ENCODE results near the gene ANO4. TPM values are rescaled to one million over a fixed set of nuclear protein-coding genes. Genes with fewer than 3 reads are reported as not detected.

ANO4 gene
- total and polyA plus RNA-seq, 5 donors from 2014 or later = not detected

GRCh38 chr12:100972121-100972520, 177.5 kb downstream of the ANO4 start:
- Mint-ChIP-seq H3K27me3 (no peaks in the 10 kb centered on the region), H3K4me3 (no peak overlapping the region), H3K27ac (no peak overlapping the region), H3K36me3 (no peaks in the 10 kb centered on the region), H3K4me1 (no peaks in the 10 kb centered on the region), H3K9me3 (peaks cover 0 to 1% (median 0%) of the 10 kb centered on the region in 7 donors)
- ATAC-seq (ENCODE audit: low read depth in 2 of 2) (no peak), DNase-seq (no peak)
- Histone ChIP-seq H3K27ac (ENCODE audit: insufficient read depth, low read length, poor library complexity, severe bottlenecking) (no peak overlapping the region), H3K36me3 (ENCODE audit: control insufficient read depth, insufficient read depth, low read length) (no peaks in the 10 kb centered on the region), H3K9me3 (ENCODE audit: control insufficient read depth in 2 of 2, low read length in 2 of 2) (no peaks in the 10 kb centered on the region), H3K27me3 (ENCODE audit: control insufficient read depth, insufficient read depth, low read length) (no peaks in the 10 kb centered on the region), H3K4me3 (ENCODE audit: low read depth, low read length) (no peak overlapping the region), H3K4me1 (ENCODE audit: control insufficient read depth, insufficient read depth, low read length, poor library complexity, severe bottlenecking) (no peaks in the 10 kb centered on the region)

GRCh38 chr12:100974341-100974740, 179.8 kb downstream of the ANO4 start:
- no peaks in the 10 kb centered on the region for H3K36me3 Mint-ChIP-seq
- DNase-seq (no peak), ATAC-seq (ENCODE audit: low read depth in 2 of 2) (no peak)
- peaks cover 0 to 6% (median 0%) of the 10 kb centered on the region in 7 donors for H3K9me3 Mint-ChIP-seq
- no peaks in the 10 kb centered on the region for H3K27me3 ChIP-seq (ENCODE audit: control insufficient read depth, insufficient read depth, low read length)
- H3K4me3 Mint-ChIP-seq = no peak overlapping the region
- H3K4me3 ChIP-seq (ENCODE audit: low read depth, low read length) = no peak overlapping the region
- no peaks in the 10 kb centered on the region for H3K27me3 Mint-ChIP-seq
- H3K36me3 ChIP-seq (ENCODE audit: control insufficient read depth, insufficient read depth, low read length) = no peaks in the 10 kb centered on the region
- H3K4me1 ChIP-seq (ENCODE audit: control insufficient read depth, insufficient read depth, low read length, poor library complexity, severe bottlenecking) = no peaks in the 10 kb centered on the region
- no peak overlapping the region for H3K27ac ChIP-seq (ENCODE audit: insufficient read depth, low read length, poor library complexity, severe bottlenecking)
- H3K9me3 ChIP-seq (ENCODE audit: control insufficient read depth in 2 of 2, low read length in 2 of 2) = no peaks in the 10 kb centered on the region
- H3K4me1 Mint-ChIP-seq = no peaks in the 10 kb centered on the region
- H3K27ac Mint-ChIP-seq = no peak overlapping the region

GRCh38 chr12:100974747-100975146, 180.2 kb downstream of the ANO4 start:
- DNase-seq = no peak
- Mint-ChIP-seq H3K27me3 (no peaks in the 10 kb centered on the region), H3K36me3 (no peaks in the 10 kb centered on the region), H3K4me1 (no peaks in the 10 kb centered on the region), H3K27ac (no peak overlapping the region), H3K4me3 (no peak overlapping the region), H3K9me3 (peaks cover 0 to 6% (median 0%) of the 10 kb centered on the region in 7 donors)
- Histone ChIP-seq H3K4me3 (ENCODE audit: low read depth, low read length) (no peak overlapping the region), H3K36me3 (ENCODE audit: control insufficient read depth, insufficient read depth, low read length) (no peaks in the 10 kb centered on the region), H3K4me1 (ENCODE audit: control insufficient read depth, insufficient read depth, low read length, poor library complexity, severe bottlenecking) (no peaks in the 10 kb centered on the region), H3K27ac (ENCODE audit: insufficient read depth, low read length, poor library complexity, severe bottlenecking) (no peak overlapping the region), H3K9me3 (ENCODE audit: control insufficient read depth in 2 of 2, low read length in 2 of 2) (no peaks in the 10 kb centered on the region), H3K27me3 (ENCODE audit: control insufficient read depth, insufficient read depth, low read length) (no peaks in the 10 kb centered on the region)
- no peak for ATAC-seq (ENCODE audit: low read depth in 2 of 2)

DNA sequence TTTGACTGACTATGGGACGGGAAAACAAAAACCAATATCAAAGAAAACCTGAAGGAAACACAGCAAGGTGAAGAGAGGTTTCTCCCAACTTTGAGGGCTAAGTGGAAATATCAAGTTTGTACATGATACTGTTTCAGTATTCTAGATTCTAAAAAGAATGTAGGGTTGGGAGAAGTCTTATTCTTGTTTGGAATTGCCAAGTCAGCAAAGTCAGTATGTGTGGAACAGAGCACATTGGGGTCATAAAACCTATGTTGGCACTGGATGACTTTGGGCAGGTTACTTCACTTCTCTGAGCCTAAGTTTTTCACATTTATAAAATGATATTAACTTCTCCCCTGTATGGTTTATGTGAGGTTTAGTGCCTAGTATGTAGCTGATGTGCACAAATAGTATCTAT, 182.2 kb downstream of the ANO4 start:
- H3K36me3 ChIP-seq (ENCODE audit: control insufficient read depth, insufficient read depth, low read length) = no peaks in the 10 kb centered on the region
- H3K27me3 ChIP-seq (ENCODE audit: control insufficient read depth, insufficient read depth, low read length) = no peaks in the 10 kb centered on the region
- ATAC-seq (ENCODE audit: low read depth in 2 of 2) = no peak
- no peak overlapping the region for H3K4me3 ChIP-seq (ENCODE audit: low read depth, low read length)
- Mint-ChIP-seq H3K4me3 (no peak overlapping the region), H3K9me3 (peaks cover 0 to 6% (median 1%) of the 10 kb centered on the region in 7 donors), H3K27me3 (no peaks in the 10 kb centered on the region), H3K27ac (no peak overlapping the region), H3K4me1 (no peaks in the 10 kb centered on the region), H3K36me3 (no peaks in the 10 kb centered on the region)
- no peak overlapping the region for H3K27ac ChIP-seq (ENCODE audit: insufficient read depth, low read length, poor library complexity, severe bottlenecking)
- H3K4me1 ChIP-seq (ENCODE audit: control insufficient read depth, insufficient read depth, low read length, poor library complexity, severe bottlenecking) = no peaks in the 10 kb centered on the region
- DNase-seq = no peak
- no peaks in the 10 kb centered on the region for H3K9me3 ChIP-seq (ENCODE audit: control insufficient read depth in 2 of 2, low read length in 2 of 2)

DNA sequence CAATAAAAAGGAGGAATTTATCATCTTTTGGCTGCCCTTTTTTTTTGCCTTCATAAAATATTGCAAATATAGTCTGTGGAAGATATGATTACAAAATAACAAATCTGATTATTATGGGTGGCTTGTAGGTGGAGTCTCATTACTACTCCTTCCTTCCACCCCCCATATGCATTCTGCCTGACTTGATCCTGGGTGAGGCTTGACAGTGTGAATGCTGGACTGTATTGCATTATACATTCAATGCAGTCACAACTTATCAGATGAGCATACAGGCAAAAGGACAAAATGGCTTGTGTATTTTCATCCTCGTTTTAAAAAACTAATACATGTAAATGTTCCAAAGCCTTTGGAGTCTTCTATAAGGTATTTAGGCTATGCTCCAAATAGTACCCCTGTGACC, 186.3 kb downstream of the ANO4 start:
- Histone ChIP-seq H3K27ac (ENCODE audit: insufficient read depth, low read length, poor library complexity, severe bottlenecking) (no peak overlapping the region), H3K27me3 (ENCODE audit: control insufficient read depth, insufficient read depth, low read length) (no peaks in the 10 kb centered on the region), H3K4me1 (ENCODE audit: control insufficient read depth, insufficient read depth, low read length, poor library complexity, severe bottlenecking) (no peaks in the 10 kb centered on the region), H3K36me3 (ENCODE audit: control insufficient read depth, insufficient read depth, low read length) (no peaks in the 10 kb centered on the region), H3K9me3 (ENCODE audit: control insufficient read depth in 2 of 2, low read length in 2 of 2) (no peaks in the 10 kb centered on the region), H3K4me3 (ENCODE audit: low read depth, low read length) (no peak overlapping the region)
- Mint-ChIP-seq H3K4me3 (no peak overlapping the region), H3K4me1 (no peaks in the 10 kb centered on the region), H3K9me3 (peaks cover 0 to 6% (median 1%) of the 10 kb centered on the region in 7 donors), H3K27ac (no peak overlapping the region), H3K36me3 (no peaks in the 10 kb centered on the region), H3K27me3 (no peaks in the 10 kb centered on the region)
- DNase-seq (no peak), ATAC-seq (ENCODE audit: low read depth in 2 of 2) (no peak)

GRCh38 chr12:100982511-100983183, 188.1 kb downstream of the ANO4 start:
- no peak overlapping the region for H3K27ac ChIP-seq (ENCODE audit: insufficient read depth, low read length, poor library complexity, severe bottlenecking)
- no peaks in the 10 kb centered on the region for H3K4me1 Mint-ChIP-seq
- H3K9me3 ChIP-seq (ENCODE audit: control insufficient read depth in 2 of 2, low read length in 2 of 2) = no peaks in the 10 kb centered on the region
- H3K36me3 ChIP-seq (ENCODE audit: control insufficient read depth, insufficient read depth, low read length) = no peaks in the 10 kb centered on the region
- DNase-seq = no peak
- no peak overlapping the region for H3K4me3 ChIP-seq (ENCODE audit: low read depth, low read length)
- ATAC-seq (ENCODE audit: low read depth in 2 of 2) = no peak
- H3K4me1 ChIP-seq (ENCODE audit: control insufficient read depth, insufficient read depth, low read length, poor library complexity, severe bottlenecking) = no peaks in the 10 kb centered on the region
- H3K27me3 Mint-ChIP-seq = no peaks in the 10 kb centered on the region
- peaks cover 0 to 4% (median 1%) of the 10 kb centered on the region in 7 donors for H3K9me3 Mint-ChIP-seq
- H3K27ac Mint-ChIP-seq = no peak overlapping the region
- H3K36me3 Mint-ChIP-seq = no peaks in the 10 kb centered on the region
- H3K4me3 Mint-ChIP-seq = no peak overlapping the region
- H3K27me3 ChIP-seq (ENCODE audit: control insufficient read depth, insufficient read depth, low read length) = no peaks in the 10 kb centered on the region

DNA sequence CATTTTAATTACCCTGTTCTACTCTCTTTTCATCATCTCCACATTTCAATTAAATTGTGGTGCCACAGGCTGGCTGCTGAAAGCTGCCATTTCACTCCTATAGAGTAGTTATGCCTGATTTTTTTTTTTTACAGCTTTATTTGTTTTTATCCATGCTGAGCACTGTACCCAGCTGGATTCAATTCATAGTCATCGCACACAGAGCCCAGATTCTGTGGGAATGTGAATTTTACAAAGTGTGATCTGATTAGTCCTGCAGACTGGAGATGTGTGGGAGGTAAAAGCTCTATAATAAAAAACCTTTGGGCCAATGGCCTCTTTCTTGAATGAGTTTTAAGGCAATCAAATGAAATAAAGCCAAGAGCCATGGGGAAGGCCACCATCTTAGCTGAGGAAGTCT, 190.2 kb downstream of the ANO4 start:
- Histone ChIP-seq H3K36me3 (ENCODE audit: control insufficient read depth, insufficient read depth, low read length) (no peaks in the 10 kb centered on the region), H3K27ac (ENCODE audit: insufficient read depth, low read length, poor library complexity, severe bottlenecking) (no peak overlapping the region), H3K9me3 (ENCODE audit: control insufficient read depth in 2 of 2, low read length in 2 of 2) (no peaks in the 10 kb centered on the region), H3K4me3 (ENCODE audit: low read depth, low read length) (no peak overlapping the region), H3K27me3 (ENCODE audit: control insufficient read depth, insufficient read depth, low read length) (no peaks in the 10 kb centered on the region), H3K4me1 (ENCODE audit: control insufficient read depth, insufficient read depth, low read length, poor library complexity, severe bottlenecking) (no peaks in the 10 kb centered on the region)
- Mint-ChIP-seq H3K4me1 (no peaks in the 10 kb centered on the region), H3K27me3 (no peaks in the 10 kb centered on the region), H3K27ac (no peak overlapping the region), H3K4me3 (no peak overlapping the region), H3K36me3 (no peaks in the 10 kb centered on the region), H3K9me3 (peaks cover 0 to 4% (median 2%) of the 10 kb centered on the region in 7 donors)
- ATAC-seq (ENCODE audit: low read depth in 2 of 2) (no peak), DNase-seq (no peak)

Data from CD4-positive, CD25-positive, alpha-beta regulatory T cell (primary cell).